PC-9 (cell line): ENCODE results near the gene HSPA9. TPM values are rescaled to one million over a fixed set of nuclear protein-coding genes. Genes with fewer than 3 reads are reported as not detected.

Experiments
- BruUV-seq: library from RNA; stranded (reverse); fragments of 400-500 nt; replicated peaks from 2 replicates; lab custom pipeline; 2021; lab: Mats Ljungman, UMichigan
- CTCF ChIA-PET: fragments of 300-600 bp; sonication (Branson Sonifier 250); formaldehyde crosslinking; loops from one replicate; lab custom pipeline; 2022; ENCODE audit warnings: antibody characterized with exemption; lab: Charles Lee
- POLR2A ChIA-PET: fragments of 300-600 bp; sonication (Branson Sonifier 250); formaldehyde crosslinking; loops from one replicate; lab custom pipeline; 2022; ENCODE audit warnings: antibody characterized with exemption; ENCODE audit not compliant: unreplicated experiment; lab: Charles Lee
- DNase-seq, 2 experiments: peaks; one replicate each; pipeline versions ENCODE4 v3.0.0 to v3.0.0-alpha.2; 2015 to 2022; ENCODE audit warnings: mixed read lengths in 1 of 2
- H2AFZ ChIP-seq: fragments of 200-600 bp; sonication (generic); 2 replicates; pipeline ENCODE4 v1.8.1; 2017; ENCODE audit warnings: antibody characterized with exemption
- H3F3A ChIP-seq: fragments of 200-600 bp; sonication (generic); 2 replicates; pipeline ENCODE4 v1.8.1; 2017; ENCODE audit warnings: antibody characterized with exemption, mild to moderate bottlenecking, low read depth; ENCODE audit not compliant: insufficient read depth
- H3K27ac ChIP-seq: fragments of 200-600 bp; sonication (generic); 2 replicates; pipeline ENCODE4 v1.6.1; 2016; ENCODE audit warnings: mixed run types
- H3K27me3 ChIP-seq: fragments of 200-600 bp; sonication (generic); 2 replicates; pipeline ENCODE4 v1.6.1; 2016; ENCODE audit warnings: low read depth, mixed run types; ENCODE audit not compliant: insufficient read depth
- H3K36me3 ChIP-seq: fragments of 200-600 bp; sonication (generic); 2 replicates; pipeline ENCODE4 v1.6.1; 2016; ENCODE audit warnings: low read depth, mixed run types
- H3K4me1 ChIP-seq: fragments of 200-600 bp; sonication (generic); replicated peaks from 2 replicates; pipeline ENCODE4 v1.6.1; 2016; ENCODE audit warnings: mixed run types; ENCODE audit not compliant: insufficient read depth
- H3K4me2 ChIP-seq: fragments of 200-600 bp; sonication (generic); 2 replicates; pipeline ENCODE4 v1.6.1; 2017; ENCODE audit warnings: mixed run types
- H3K4me3 ChIP-seq: fragments of 200-600 bp; sonication (generic); 2 replicates; pipeline ENCODE4 v1.6.1; 2016; ENCODE audit warnings: mixed run types
- H3K79me2 ChIP-seq: fragments of 200-600 bp; sonication (generic); 2 replicates; pipeline ENCODE4 v1.6.1; 2017; ENCODE audit warnings: low read depth, mixed run types
- H3K9me2 ChIP-seq: fragments of 200-600 bp; sonication (generic); 2 replicates; pipeline ENCODE4 v1.8.1; 2017; ENCODE audit warnings: mild to moderate bottlenecking; ENCODE audit not compliant: insufficient read depth
- H3K9me3 ChIP-seq: fragments of 200-600 bp; sonication (generic); 2 replicates; pipeline ENCODE4 v1.8.1; 2016; ENCODE audit warnings: low read depth; ENCODE audit not compliant: insufficient read depth
- H4K20me1 ChIP-seq: fragments of 200-600 bp; sonication (generic); 2 replicates; pipeline ENCODE4 v1.8.1; 2017; ENCODE audit not compliant: insufficient read depth
- EZH2 ChIP-seq: fragments of 200-600 bp; sonication (generic); IDR thresholded peaks from 2 replicates; pipeline ENCODE4 v1.8.0; 2017; ENCODE audit warnings: antibody characterized with exemption, low read depth
- intact Hi-C: fragments of 100-400 bp; cut with micrococcal nuclease; formaldehyde crosslinking; loops from one replicate; pipeline ENCODE4 v1.10.0; 2022; ENCODE audit not compliant: unreplicated experiment
- total RNA-seq: library from RNA; stranded (reverse); gene quantifications from 2 replicates; pipeline ENCODE4 v1.2.3, GENCODE V29; 2021
- TF ChIP-seq, protein P1 (sequence below): fragments of 200-600 bp; sonication (generic); conservative IDR thresholded peaks from 2 replicates; pipeline ENCODE4 v1.6.1; 2017; ENCODE audit warnings: mixed run types, antibody characterized with exemption, mild to moderate bottlenecking, moderate library complexity

Gene HSPA9
- total RNA-seq, 1 experiment from 2014 or later, result 256 TPM

DNA sequence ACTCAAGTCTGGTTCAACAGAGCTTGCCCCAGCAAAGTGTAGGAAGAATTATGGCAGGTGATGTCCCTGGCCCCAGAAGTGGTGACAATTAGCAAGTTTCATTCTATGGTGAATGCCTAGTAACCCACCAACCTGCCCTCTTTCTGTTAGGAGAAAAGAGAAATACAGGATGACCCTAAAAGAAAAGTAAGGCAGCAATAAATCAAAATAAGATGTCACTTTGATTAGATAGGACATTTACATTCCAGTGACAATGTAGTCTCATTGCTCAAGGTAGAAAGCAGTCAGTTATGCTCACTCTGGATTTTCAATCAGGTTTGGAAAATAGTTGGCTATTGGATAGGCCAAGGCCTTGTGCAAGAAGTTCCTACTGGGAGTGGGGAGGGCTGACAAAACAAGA, 5.6 kb upstream of the HSPA9 start:
- TF ChIP-seq EZH2, result no peak
- TF ChIP-seq, protein P1, sequence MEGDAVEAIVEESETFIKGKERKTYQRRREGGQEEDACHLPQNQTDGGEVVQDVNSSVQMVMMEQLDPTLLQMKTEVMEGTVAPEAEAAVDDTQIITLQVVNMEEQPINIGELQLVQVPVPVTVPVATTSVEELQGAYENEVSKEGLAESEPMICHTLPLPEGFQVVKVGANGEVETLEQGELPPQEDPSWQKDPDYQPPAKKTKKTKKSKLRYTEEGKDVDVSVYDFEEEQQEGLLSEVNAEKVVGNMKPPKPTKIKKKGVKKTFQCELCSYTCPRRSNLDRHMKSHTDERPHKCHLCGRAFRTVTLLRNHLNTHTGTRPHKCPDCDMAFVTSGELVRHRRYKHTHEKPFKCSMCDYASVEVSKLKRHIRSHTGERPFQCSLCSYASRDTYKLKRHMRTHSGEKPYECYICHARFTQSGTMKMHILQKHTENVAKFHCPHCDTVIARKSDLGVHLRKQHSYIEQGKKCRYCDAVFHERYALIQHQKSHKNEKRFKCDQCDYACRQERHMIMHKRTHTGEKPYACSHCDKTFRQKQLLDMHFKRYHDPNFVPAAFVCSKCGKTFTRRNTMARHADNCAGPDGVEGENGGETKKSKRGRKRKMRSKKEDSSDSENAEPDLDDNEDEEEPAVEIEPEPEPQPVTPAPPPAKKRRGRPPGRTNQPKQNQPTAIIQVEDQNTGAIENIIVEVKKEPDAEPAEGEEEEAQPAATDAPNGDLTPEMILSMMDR, result no peak
- Histone ChIP-seq H4K20me1 (no peaks in the 10 kb centered on the region), H3K79me2 (no peaks in the 10 kb centered on the region), H3K4me2 (no peak overlapping the region), H2AFZ (no peak overlapping the region), H3F3A (no peaks in the 10 kb centered on the region), H3K36me3 (no peaks in the 10 kb centered on the region), H3K4me3 (no peak overlapping the region), H3K9me2 (no peaks in the 10 kb centered on the region), H3K27ac (no peak overlapping the region), H3K9me3 (no peaks in the 10 kb centered on the region), H3K27me3 (no peaks in the 10 kb centered on the region), H3K4me1 (peaks cover 9% of the 10 kb centered on the region)
- ChIA-PET CTCF (interaction anchor here (0.6 kb wide), 1 partner anchor 166 kb away, joined by 3 read pairs; no protein-coding TSS in a partner anchor), POLR2A (no interaction called here)
- no peak for DNase-seq
- no TSS peak for BruUV-seq
- intact Hi-C loops, result no loop called here

GRCh38 chr5:138580001-138580400, 4.8 kb upstream of the HSPA9 start:
- Histone ChIP-seq H4K20me1 (no peaks in the 10 kb centered on the region), H3K4me3 (no peak overlapping the region), H3F3A (no peaks in the 10 kb centered on the region), H3K27me3 (no peaks in the 10 kb centered on the region), H3K9me2 (no peaks in the 10 kb centered on the region), H2AFZ (no peak overlapping the region), H3K79me2 (peaks cover 2% of the 10 kb centered on the region), H3K4me1 (peaks cover 10% of the 10 kb centered on the region), H3K4me2 (no peak overlapping the region), H3K9me3 (no peaks in the 10 kb centered on the region), H3K36me3 (no peaks in the 10 kb centered on the region), H3K27ac (no peak overlapping the region)
- CTCF ChIA-PET, result interaction anchor here (0.6 kb wide), 2 partner anchors 167 to 935 kb away, joined by 3 to 16 read pairs; no protein-coding TSS in a partner anchor
- TF ChIP-seq, protein P1, result no peak
- no peak for TF ChIP-seq EZH2
- BruUV-seq, result no TSS peak
- intact Hi-C loops, result no loop called here
- no peak for DNase-seq
- POLR2A ChIA-PET, result no interaction called here

- Histone ChIP-seq H2AFZ (no peak overlapping the region), H3K4me2 (no peak overlapping the region)
- POLR2A ChIA-PET, result interaction anchor here (0.5 to 0.6 kb wide), 2 partner anchors 135 to 375 kb away, joined by 5 read pairs; no protein-coding TSS in a partner anchor
Measured at GRCh38 chr5:138579517-138579863, 4.3 kb upstream of the HSPA9 start.

More at GRCh38 chr5:138579517-138579863, 4.3 kb upstream of the HSPA9 start:
- Histone ChIP-seq H3K27ac (no peak overlapping the region), H3K79me2 (peaks cover 8% of the 10 kb centered on the region), H3K4me3 (no peak overlapping the region), H3K9me3 (no peaks in the 10 kb centered on the region), H3F3A (peaks cover 2% of the 10 kb centered on the region; the same call in 1 of the 2 replicates), H3K27me3 (no peaks in the 10 kb centered on the region), H3K9me2 (no peaks in the 10 kb centered on the region), H4K20me1 (no peaks in the 10 kb centered on the region), H3K36me3 (peaks cover 2% of the 10 kb centered on the region; the same call in 1 of the 2 replicates), H3K4me1 (peaks cover 10% of the 10 kb centered on the region)
- intact Hi-C loops, result loop anchor here (1.0 to 10.0 kb wide), 4 partner anchors 63 to 683 kb away; partner anchors contain the start of gene CTNNA1
- BruUV-seq, result no TSS peak
- TF ChIP-seq EZH2, result no peak
- CTCF ChIA-PET, result interaction anchor here (0.5 to 1.2 kb wide), 5 partner anchors 61 to 935 kb away, joined by 3 to 16 read pairs (median 6); no protein-coding TSS in a partner anchor
- no peak for DNase-seq
